H9 (cell line): ENCODE results near the gene PEX5L. TPM values are rescaled to one million over a fixed set of nuclear protein-coding genes. Genes with fewer than 3 reads are reported as not detected.

Source experiments
- DNase-seq: peaks from one replicate; pipeline ENCODE4 v3.0.0-alpha.2; 2017
- H2AFZ ChIP-seq: one replicate; pipeline ENCODE4 v1.6.1; 2013; ENCODE audit warnings: mild to moderate bottlenecking, low read length, control low read depth, moderate library complexity
- H2AK5ac ChIP-seq: 2 replicates; pipeline ENCODE4 v1.6.1; 2013; ENCODE audit warnings: low read length, control low read depth, mixed read lengths; ENCODE audit not compliant: insufficient read length
- H2BK120ac ChIP-seq: one replicate; pipeline ENCODE4 v1.6.1; 2013; ENCODE audit warnings: low read depth, mild to moderate bottlenecking, low read length, control low read depth, inconsistent platforms; ENCODE audit not compliant: poor library complexity, severe bottlenecking
- H2BK12ac ChIP-seq: 2 replicates; pipeline ENCODE4 v1.6.1; 2013; ENCODE audit warnings: low read length, control low read depth, mixed read lengths, low read depth; ENCODE audit not compliant: insufficient read length
- H2BK15ac ChIP-seq: 2 replicates; pipeline ENCODE4 v1.6.1; 2013; ENCODE audit warnings: low read depth, low read length, control low read depth
- H2BK20ac ChIP-seq: one replicate; pipeline ENCODE4 v1.6.1; 2013; ENCODE audit warnings: low read depth, mild to moderate bottlenecking, low read length, control low read depth, inconsistent platforms; ENCODE audit not compliant: poor library complexity, severe bottlenecking
- H2BK5ac ChIP-seq: 2 replicates; pipeline ENCODE4 v1.6.1; 2013; ENCODE audit warnings: low read length, control low read depth, mixed read lengths; ENCODE audit not compliant: insufficient read length
- H3K14ac ChIP-seq: 2 replicates; pipeline ENCODE4 v1.6.1; 2013; ENCODE audit warnings: low read length, control low read depth; ENCODE audit not compliant: insufficient read depth
- H3K18ac ChIP-seq: 2 replicates; pipeline ENCODE4 v1.6.1; 2013; ENCODE audit warnings: low read depth, mild to moderate bottlenecking, mixed read lengths, low read length, control low read depth; ENCODE audit not compliant: insufficient read length
- H3K23ac ChIP-seq: 2 replicates; pipeline ENCODE4 v1.6.1; 2013; ENCODE audit warnings: low read length, control low read depth, mixed read lengths, low read depth; ENCODE audit not compliant: insufficient read length
- H3K23me2 ChIP-seq: 2 replicates; pipeline ENCODE4 v1.6.1; 2013; ENCODE audit warnings: low read depth, mild to moderate bottlenecking, mixed read lengths, low read length, control low read depth; ENCODE audit not compliant: insufficient read length, poor library complexity, severe bottlenecking
- H3K27ac ChIP-seq: 2 replicates; pipeline ENCODE4 v1.5.1; 2013; ENCODE audit warnings: low read length, control low read depth, mixed read lengths, low read depth; ENCODE audit not compliant: insufficient read length
- H3K27me3 ChIP-seq: 2 replicates; pipeline ENCODE4 v1.6.1; 2013; ENCODE audit warnings: low read length, control low read depth, inconsistent platforms; ENCODE audit not compliant: insufficient read depth
- H3K4ac ChIP-seq: 2 replicates; pipeline ENCODE4 v1.6.1; 2013; ENCODE audit warnings: low read depth, mild to moderate bottlenecking, control low read depth, inconsistent platforms, low read length, moderate library complexity
- H3K4me1 ChIP-seq: 2 replicates; pipeline ENCODE4 v1.6.1; 2013; ENCODE audit warnings: low read length, control low read depth, inconsistent platforms; ENCODE audit not compliant: insufficient read depth
- H3K4me2 ChIP-seq: 2 replicates; pipeline ENCODE4 v1.6.1; 2013; ENCODE audit warnings: low read length, control low read depth, mixed read lengths; ENCODE audit not compliant: insufficient read length, insufficient read depth
- H3K56ac ChIP-seq: 2 replicates; pipeline ENCODE4 v1.6.1; 2013; ENCODE audit warnings: low read depth, mild to moderate bottlenecking, mixed read lengths, low read length, control low read depth; ENCODE audit not compliant: insufficient read length
- H3K79me1 ChIP-seq: 2 replicates; pipeline ENCODE4 v1.6.1; 2013; ENCODE audit warnings: low read depth, mild to moderate bottlenecking, moderate library complexity, low read length, control low read depth, inconsistent platforms; ENCODE audit not compliant: insufficient read depth, poor library complexity, severe bottlenecking
- H3K79me2 ChIP-seq: 2 replicates; pipeline ENCODE4 v1.6.1; 2013; ENCODE audit warnings: low read length, control low read depth, inconsistent platforms; ENCODE audit not compliant: insufficient read depth
- H3K9ac ChIP-seq: 2 replicates; pipeline ENCODE4 v1.6.1; 2013; ENCODE audit warnings: low read length, control low read depth, mixed read lengths; ENCODE audit not compliant: insufficient read length; ENCODE audit errors: extremely low read depth
- H3K9me3 ChIP-seq: one replicate; pipeline ENCODE4 v1.6.1; 2013; ENCODE audit warnings: low read depth, low read length, inconsistent platforms; ENCODE audit not compliant: control insufficient read depth
- H3T11ph ChIP-seq: one replicate; pipeline ENCODE4 v1.6.1; 2013; ENCODE audit warnings: mild to moderate bottlenecking, low read length, control low read depth, inconsistent platforms
- H4K20me1 ChIP-seq: one replicate; pipeline ENCODE4 v1.6.1; 2013; ENCODE audit not compliant: control insufficient read depth, insufficient read length, insufficient read depth
- H4K5ac ChIP-seq: 2 replicates; pipeline ENCODE4 v1.6.1; 2013; ENCODE audit warnings: low read depth, mild to moderate bottlenecking, mixed read lengths, low read length, control low read depth; ENCODE audit not compliant: insufficient read length
- H4K8ac ChIP-seq: replicated peaks from 2 replicates; pipeline ENCODE4 v1.6.1; 2013; ENCODE audit warnings: low read length, control low read depth, mixed read lengths, low read depth; ENCODE audit not compliant: insufficient read length
- H4K91ac ChIP-seq: 2 replicates; pipeline ENCODE4 v1.6.1; 2013; ENCODE audit warnings: low read depth, mild to moderate bottlenecking, moderate library complexity, mixed read lengths, low read length, control low read depth; ENCODE audit not compliant: insufficient read length
- H3K27ac Mint-ChIP-seq, 3 experiments: 2 replicates in 2 of 3; 3 replicates in 1 of 3; pipeline ENCODE4 v1.8.0; 2020 to 2021; ENCODE audit warnings: mixed read lengths in 3 of 3, mild to moderate bottlenecking in 1 of 3, moderate library complexity in 1 of 3
- H3K27me3 Mint-ChIP-seq: 2 replicates; pipeline ENCODE4 v1.8.0; 2021; ENCODE audit warnings: low read depth, mild to moderate bottlenecking, moderate library complexity, mixed read lengths
- H3K36me3 Mint-ChIP-seq, 3 experiments: 2 replicates in 2 of 3; 3 replicates in 1 of 3; pipeline ENCODE4 v1.8.0; 2020 to 2021; ENCODE audit warnings: low read depth in 3 of 3, mixed read lengths in 3 of 3; ENCODE audit not compliant: insufficient read depth in 1 of 3
- H3K4me1 Mint-ChIP-seq, 2 experiments: 2 replicates each; pipeline ENCODE4 v1.8.0; 2020; ENCODE audit warnings: mixed read lengths in 2 of 2
- H3K4me3 Mint-ChIP-seq, 2 experiments: 2 replicates in 1 of 2; 3 replicates in 1 of 2; pipeline ENCODE4 v1.8.0; 2020 to 2021; ENCODE audit warnings: mild to moderate bottlenecking in 2 of 2, mixed read lengths in 2 of 2, moderate library complexity in 1 of 2
- H3K9me3 Mint-ChIP-seq, 2 experiments: 2 replicates in 1 of 2; 3 replicates in 1 of 2; pipeline ENCODE4 v1.8.0; 2020; ENCODE audit warnings: mild to moderate bottlenecking in 2 of 2, mixed read lengths in 2 of 2, moderate library complexity in 1 of 2
- CTCF ChIP-seq: fragments of 200-600 bp; sonication (generic); conservative IDR thresholded peaks from 3 replicates; pipeline ENCODE4 v1.8.0; 2021; ENCODE audit warnings: antibody characterized with exemption, mild to moderate bottlenecking
- WGBS: extraction: QIAGEN DNeasy Blood & Tissue Kit; methylation state at CpG from one replicate; pipeline ENCODE4 v1.1.7; 2013; ENCODE audit warnings: missing lambda C conversion rate, low lambda C conversion rate, mixed read lengths; ENCODE audit not compliant: insufficient read length; ENCODE audit errors: extremely low coverage; 5-methylcytosine and 5-hydroxymethylcytosine counted together
- total RNA-seq: library from RNA; stranded (reverse); gene quantifications from 2 replicates; pipeline ENCODE4 v1.2.1, GENCODE V29; 2021

Gene PEX5L
- total RNA-seq, 1 experiment from 2014 or later = 0.85 TPM

- Mint-ChIP-seq H3K36me3 (no peaks in the 10 kb centered on the region), H3K4me1 (no peaks in the 10 kb centered on the region), H3K9me3 (no peaks in the 10 kb centered on the region), H3K4me3 (no peak overlapping the region), H3K27ac (no peak overlapping the region), H3K27me3 (no peaks in the 10 kb centered on the region)
- Histone ChIP-seq H4K5ac (no peak overlapping the region), H2BK12ac (no peak overlapping the region), H4K91ac (no peak overlapping the region), H2AK5ac (no peak overlapping the region), H3K79me2 (no peaks in the 10 kb centered on the region), H4K8ac (no peak overlapping the region), H2BK20ac (no peak overlapping the region), H3K9ac (no peak overlapping the region), H3K4me1 (no peaks in the 10 kb centered on the region), H3K23me2 (no peaks in the 10 kb centered on the region), H3T11ph (no peak overlapping the region), H3K79me1 (no peaks in the 10 kb centered on the region), H3K23ac (no peak overlapping the region), H3K9me3 (no peaks in the 10 kb centered on the region), H3K27me3 (no peaks in the 10 kb centered on the region), H3K18ac (no peak overlapping the region), H3K4ac (no peak overlapping the region), H3K14ac (no peak overlapping the region; the same call in 1 of the 2 replicates), H3K27ac (no peak overlapping the region), H2BK5ac (no peak overlapping the region), H3K56ac (no peak overlapping the region), H2BK120ac (no peak overlapping the region), H2AFZ (no peak overlapping the region), H2BK15ac (no peak overlapping the region), H3K4me2 (no peak overlapping the region), H4K20me1 (no peaks in the 10 kb centered on the region)
- no CpG with 5 or more reads among the region's 10 CpGs for WGBS
- TF ChIP-seq CTCF = no peak
- no peak for DNase-seq
These were observed 134.7 kb downstream of the PEX5L start for GRCh38 chr3:179902061-179902460.
